HG03159 (cell line): ENCODE data around the gene LTF.

Source experiments
- ATAC-seq: cut with Tn5 transposase; IDR thresholded peaks from one replicate; pipeline ENCODE4 v1.9.1; 2021; ENCODE audit warnings: mild to moderate bottlenecking, moderate library complexity; ENCODE audit not compliant: unreplicated experiment

Gene LTF

DNA sequence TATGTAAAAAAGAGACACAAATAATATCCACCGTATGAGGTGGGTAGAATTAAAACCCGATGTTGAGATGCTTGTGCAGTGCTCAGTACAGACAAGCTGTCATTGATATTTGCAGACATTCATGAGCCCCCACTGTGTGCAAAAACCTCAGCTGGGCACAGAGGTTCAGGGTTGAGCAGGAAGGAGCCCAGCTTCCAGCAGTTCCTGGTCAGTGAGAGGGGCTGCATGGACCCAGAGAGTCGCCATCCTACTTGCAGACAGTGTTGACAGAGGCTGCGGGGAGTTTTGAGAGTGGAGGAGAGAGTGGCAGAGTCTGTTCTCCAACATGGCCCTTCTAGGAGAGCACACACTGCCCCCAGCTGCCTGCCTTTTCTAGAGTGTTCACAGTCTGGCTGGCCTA lies 6.1 kb upstream of the LTF start:
- ATAC-seq: no peak

DNA sequence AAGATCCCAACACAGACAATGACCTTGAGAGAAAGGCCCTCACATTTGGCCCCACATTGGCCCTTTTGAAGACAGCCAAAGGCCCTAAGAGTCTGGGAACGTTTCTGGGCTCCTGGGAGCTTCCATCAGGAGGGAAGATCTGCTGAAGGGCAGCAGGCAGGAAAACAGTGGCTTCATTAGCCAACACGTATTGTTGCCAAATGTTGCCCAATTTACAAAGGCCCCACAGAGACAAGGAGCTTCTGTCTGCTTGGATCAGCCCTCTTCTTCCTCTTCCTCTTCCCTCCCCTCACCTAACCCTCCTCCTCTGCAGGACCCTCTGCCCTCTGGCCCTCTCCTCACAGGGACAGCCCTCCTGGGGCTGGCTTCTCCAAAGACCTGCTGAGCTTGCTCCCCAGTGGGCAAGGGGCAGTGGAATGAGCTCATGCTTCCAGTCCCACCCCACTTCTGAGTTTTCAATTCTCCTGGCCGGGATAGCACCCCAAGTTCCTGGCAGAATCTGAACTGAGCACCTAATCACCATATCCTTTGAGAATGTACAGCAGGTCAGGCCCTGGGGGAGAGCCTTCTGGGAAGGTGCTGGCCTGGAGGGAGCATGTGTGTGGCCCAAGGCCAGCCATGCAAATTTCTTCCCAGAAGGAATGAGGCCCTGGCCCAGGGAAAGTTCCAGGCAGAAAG lies 5.1 kb upstream of the LTF start:
- no peak for ATAC-seq

DNA sequence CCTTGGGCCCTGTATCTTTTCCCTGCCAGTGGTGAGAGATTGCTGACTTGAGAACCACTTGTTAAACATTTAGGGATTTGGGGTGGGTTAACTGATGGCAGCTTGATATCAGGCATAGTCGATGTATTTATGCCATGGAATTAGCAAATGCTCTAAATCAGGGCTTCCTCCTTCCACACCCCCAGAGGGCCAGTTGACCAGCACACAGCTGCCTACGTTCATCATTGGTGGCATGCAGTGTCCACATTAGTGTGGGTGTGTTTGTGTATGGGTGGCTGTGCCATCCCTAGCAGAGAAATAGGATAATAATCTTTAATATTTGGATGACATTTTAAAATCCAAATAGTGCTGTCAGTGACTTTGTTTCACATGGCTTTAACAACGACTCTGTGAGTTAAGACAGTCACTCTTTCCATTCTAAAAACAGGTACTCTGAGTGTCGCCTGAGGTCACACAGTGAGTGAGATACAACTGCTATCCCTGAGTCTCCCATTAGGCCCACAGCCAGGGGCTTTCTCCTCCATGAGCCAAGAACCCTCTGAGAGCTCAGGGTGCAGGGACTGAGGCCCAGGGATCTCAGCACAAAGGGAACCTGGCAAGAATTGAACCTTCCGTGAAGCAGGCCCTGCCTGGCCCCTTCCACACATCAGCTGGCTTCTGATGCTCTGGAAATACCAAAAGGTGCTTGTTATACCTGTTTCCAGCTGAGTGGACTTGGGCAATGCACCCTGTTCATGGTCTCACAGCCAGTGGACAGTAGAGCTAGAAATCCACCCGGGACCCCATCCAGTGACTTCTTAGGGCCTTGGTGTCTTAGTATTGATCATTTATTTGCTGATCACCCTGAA lies 4.3 kb upstream of the LTF start:
- ATAC-seq: no peak

DNA sequence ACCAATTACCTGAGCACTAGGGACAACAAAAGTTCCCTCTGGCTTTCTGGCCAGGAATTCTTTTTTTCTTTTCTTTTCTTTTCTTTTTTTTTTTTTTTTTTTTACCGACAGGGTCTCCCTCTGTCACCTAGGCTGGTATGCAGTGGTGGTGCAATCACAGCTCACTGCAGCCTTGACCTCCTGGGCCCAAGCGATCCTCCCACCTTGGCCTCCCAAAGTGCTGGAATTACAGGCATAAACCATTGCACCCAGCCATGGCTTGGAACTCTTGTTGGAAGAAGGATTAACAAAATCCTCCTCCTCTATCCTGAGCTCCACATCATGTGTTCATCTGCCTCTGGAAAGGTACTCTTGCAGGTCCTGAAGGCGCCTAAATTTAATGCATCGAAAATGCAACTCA lies 2.9 kb upstream of the LTF start:
- no peak for ATAC-seq

DNA sequence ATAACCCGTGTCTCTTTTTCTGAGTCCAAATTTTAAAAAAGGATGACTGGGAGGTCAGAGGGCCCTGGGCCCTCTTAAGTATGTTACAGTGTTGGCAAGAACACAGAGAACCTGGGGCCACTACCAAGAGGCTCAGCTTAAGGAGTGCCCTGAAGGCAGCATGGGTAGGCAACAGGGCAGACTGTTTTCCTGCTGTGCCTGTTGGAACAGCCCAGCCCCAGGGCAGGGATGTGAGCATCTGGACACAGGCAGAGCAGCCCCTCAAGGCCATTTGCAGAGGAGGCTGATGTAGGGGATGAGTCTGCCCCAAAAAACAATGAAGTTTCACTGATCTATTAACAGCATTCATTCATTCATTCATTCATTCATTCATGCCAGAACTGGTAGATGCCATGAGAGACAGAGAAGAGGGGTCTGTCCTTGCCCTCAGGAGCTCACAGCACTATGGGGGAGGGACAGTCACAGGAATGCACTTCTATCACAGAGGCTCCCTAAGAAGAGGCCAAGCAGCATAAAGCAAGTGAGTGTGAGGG lies 2.2 kb upstream of the LTF start:
- ATAC-seq: no peak

DNA sequence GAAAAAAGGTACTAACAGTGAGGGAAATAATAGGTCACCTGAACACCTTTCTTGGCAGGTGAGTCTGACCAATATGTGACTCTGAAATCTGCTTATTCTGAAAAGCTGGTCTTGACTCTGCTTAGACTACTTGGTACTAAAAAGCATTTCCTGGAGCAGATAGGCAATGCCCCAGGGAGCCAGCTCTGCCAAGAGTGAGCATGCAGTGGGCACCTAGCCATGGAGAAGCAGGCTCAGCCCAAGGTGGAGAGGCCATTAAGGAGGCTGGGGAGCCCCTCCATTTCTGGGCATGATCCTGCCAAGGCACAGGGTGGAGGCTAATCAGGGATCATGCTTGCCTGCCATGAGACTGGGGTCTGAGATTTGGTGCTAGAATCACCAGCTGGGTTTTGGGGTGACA lies 1.6 kb upstream of the LTF start:
- ATAC-seq: no peak

DNA sequence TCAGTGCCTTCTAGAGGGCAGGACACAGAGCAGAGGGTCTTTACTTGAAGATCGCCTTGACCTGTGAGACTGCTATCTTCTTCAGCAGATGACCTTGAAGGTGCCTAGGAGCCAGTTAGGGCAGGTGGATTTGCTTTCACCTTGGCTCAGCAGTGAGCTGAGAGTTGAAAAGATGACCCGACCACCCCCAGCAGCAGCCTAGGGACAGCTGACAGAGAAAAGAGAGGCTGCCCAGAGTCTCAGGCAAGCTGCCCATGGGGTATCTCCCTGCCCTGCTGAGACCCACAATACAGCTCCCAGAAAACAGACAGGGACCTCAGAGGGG lies 453 bp upstream of the LTF start:
- no peak for ATAC-seq

DNA sequence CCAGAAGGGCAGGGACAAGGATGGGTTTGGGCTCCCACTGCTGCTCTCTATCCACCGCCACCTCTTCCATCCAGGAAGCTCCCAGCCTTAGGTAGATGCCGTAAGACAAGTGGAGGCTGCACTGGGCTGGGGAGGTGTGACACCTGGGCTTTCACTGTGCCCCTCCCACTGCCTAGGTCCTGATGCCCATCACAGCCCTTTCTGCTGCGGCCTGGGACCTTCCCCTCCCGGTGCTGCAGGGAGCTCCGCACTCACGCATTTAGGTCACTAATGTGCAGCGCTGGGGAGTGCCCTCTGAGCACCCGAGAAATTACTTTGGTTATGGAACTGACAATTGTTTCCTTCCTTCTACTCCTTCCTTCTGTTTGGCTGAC lies 850 bp downstream of the LTF start:
- ATAC-seq: no peak

DNA sequence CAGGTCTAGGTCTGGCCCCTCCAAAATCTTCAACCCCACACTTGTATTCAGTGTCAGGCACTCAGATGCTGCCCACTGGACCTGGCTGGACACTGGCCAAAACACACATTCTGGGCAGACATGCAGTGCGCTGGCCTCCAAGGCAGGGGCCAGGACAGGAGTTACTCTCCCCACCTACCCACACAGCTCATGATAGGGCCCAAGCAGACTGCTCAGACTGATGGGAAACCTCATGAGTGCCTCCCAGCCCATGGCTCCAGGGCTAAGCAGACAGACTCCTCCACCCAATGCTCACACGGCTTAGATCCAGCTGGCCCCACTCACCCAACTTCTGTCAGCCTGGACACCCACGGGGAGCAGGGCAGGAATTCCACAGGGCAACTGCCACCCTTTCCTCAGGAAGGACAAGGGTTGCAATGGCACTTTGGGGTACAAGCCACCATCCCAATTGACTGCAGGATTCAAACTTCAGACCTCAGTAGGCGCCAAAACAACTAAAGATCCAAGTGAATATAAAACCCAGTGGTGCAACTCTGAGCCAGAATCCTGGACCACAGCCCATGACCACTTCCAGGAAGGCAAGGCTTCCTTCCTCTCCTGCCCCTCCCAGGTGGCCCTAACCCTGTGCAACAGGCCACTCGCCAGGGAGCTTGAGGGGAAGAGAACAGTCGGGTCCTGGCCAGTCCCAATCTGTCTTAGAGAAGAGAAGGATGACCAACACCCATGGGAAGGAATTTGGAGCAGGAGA lies 1.4 kb downstream of the LTF start:
- no peak for ATAC-seq

DNA sequence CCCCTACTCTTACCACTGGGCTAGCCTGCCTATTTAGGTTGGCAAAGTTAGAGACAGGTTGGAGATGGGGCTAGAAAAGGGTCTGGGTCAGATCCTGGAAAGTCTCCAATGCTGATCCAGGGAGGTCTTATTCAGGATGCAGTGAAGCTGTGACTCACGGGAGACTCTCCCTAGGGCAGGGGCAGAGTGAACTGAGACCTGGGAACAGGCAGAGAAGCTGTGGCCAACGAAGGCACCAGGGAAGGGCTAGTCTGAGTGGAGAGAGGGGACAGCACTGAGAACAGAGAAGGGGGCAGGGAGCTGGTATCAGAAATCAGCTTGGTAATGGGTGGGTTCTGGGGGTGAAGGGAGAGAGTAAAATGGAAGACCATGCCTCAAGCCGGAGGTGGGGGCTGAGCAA lies 2.2 kb downstream of the LTF start:
- no peak for ATAC-seq

DNA sequence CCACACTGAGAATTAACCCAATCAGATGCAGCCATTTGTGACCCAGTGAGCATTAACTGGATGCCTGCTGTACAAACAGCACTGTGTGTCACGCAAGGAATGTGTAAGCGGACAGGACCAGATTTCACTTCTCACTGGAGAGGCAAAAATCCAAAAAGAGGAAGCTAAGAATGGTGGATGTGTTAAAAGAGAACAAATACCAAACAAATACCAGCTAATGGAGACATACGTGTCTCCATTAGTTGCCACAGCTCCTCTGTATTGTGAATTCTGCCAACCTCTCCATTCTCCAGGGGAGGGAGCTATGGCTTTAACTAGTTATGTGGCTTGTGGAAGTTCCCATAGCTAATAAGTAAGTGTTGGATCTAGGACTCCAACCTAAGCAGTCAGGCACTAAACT lies 2.6 kb downstream of the LTF start:
- ATAC-seq: no peak

DNA sequence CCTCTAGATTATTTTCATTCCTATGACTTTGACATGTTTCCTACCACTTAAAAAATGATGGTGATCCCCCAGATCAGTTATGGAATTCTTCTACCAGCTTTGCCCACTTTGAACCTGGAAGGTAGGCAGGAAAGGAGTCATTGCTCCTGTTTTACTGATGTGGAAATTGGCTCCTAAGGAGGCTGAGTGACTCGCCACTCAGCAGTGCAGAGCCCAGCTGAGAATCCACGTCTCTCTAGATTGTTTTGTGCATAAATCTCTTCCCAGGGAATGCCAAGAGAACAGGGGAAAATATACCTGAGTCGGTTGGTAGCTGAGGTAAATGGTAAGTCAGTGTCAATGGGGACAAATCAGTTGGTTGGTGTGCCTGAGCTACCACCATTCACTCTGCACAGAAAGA lies 4.7 kb downstream of the LTF start:
- ATAC-seq: no peak

DNA sequence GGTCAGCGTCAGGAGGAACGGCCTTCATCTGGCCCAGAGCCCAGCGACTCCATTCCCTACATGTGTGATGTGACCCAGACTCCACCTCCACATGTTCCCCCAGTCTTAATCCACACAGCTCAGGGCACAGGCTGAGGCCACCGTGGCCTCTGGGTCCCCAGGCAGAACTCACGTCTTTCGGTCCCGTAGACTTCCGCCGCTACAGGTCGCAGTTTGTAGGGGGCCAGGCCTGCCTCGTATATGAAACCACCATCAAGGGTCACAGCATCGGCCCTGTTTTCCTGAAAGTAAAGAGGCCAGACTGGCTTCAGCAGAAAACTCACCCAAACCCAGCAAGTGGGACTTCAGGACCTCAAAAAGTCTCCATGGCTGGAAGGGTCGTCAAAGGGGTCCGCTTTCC lies 8.6 kb downstream of the LTF start:
- ATAC-seq: no peak

DNA sequence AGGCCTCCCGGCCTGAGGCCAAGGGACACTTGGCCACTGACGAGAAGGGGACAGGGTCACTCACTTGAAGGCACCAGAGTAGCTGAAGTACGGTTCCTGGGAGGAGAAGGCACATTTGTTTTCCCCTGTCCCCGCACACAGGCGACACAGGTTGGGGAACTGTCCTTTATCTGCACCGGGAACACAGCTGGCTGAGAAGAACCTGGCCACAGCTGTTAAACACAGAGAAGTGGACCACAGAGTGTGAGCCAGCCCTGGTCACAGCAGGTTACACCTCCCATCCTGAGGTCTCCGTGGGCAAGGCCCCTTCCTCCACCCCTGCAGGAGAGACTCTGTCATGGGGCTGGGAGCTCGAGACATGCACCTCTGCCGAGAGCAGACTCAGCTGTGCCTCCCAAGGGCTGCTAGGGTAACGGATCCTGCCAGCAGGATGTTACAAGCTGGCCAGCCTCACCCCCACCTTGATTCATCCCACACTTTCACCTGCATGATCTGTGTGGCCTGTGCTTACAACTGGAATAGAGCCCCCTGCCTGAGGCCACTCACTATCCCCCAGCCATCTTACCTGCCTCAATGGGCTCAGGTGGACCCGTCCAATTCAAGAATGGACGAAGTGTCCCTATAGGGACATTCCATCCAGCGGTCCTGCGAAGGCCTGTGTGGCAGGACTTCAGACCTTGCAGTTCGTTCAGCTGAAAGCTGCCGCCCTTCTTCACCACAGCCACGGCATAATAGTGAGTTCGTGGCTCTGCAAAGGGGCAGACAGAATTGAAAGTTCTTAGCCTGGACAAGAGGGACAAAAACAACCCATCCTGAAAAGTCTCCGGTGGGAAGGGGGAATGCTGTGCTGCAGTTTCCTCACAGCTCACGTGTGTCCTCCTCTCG lies 9.2 kb downstream of the LTF start:
- ATAC-seq: no peak

DNA sequence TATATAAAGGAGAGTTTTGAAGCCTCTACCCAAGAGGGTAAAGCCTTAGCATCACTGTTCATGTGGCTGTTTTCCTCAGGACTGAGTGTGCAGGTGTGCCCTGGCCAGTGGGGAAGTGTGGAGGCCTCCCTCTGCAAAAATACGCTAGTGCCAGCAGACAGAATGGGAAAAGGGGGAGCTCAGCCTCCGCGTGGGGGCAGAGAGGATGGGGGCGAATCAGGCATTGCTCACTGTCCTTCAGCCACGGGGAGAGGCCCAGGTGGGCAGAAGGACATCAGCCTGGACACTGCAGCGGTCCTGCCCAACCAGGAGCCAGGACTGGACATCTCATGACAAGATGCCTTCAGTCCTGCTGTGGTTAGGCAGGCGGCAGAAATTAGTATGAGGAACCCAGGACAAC lies 10.1 kb downstream of the LTF start:
- no peak for ATAC-seq

DNA sequence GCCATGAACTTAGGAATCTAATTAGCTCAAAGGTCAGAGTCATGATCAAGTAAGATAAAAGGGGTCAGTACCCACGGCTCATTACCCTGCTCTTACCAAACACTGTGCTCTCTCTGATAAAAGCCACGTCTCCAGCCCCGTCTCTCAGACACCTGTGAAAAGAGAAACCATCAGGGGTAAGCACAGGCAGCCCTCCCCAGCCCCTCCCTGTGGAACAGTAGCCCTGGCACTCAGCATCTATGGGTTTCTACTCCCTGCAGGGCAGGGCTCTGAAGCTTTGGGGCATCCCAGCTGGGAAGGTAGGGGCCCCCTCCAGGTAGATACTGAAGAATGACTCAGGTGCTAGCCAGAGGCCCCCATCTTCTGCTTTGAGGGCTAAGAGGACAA lies 10.5 kb downstream of the LTF start:
- no peak for ATAC-seq

DNA sequence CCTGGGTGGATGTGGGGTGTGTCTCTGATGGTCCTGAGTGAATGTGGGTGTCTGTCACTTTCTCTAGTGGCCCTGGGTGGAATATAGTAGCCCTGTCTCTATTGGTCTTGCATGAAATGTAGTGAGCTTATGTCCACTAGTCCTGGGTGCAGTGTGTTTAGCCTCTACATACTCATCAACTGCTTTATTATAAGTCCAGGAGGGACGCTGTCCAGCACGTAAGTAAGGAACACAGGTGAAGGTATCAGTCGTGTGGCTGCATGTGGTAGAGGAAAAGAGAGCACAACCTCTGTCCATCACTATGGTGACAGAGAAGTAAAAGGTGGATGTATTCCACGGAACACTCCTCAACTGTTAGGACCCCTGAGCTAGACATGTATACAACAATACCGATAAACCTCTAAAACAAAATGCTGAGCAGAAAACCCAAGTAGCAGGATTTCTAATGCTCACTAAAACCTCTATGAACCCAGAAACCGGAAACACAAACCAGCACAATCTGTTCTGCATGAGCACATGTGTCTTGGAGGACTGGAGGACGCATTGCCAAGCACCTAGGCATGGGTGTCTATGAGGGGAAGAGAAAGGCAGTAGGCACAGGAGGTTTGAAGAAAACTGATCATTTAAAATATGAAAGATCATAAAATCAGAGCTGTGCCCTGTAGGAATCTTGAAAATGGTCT lies 11.0 kb downstream of the LTF start:
- ATAC-seq: no peak

DNA sequence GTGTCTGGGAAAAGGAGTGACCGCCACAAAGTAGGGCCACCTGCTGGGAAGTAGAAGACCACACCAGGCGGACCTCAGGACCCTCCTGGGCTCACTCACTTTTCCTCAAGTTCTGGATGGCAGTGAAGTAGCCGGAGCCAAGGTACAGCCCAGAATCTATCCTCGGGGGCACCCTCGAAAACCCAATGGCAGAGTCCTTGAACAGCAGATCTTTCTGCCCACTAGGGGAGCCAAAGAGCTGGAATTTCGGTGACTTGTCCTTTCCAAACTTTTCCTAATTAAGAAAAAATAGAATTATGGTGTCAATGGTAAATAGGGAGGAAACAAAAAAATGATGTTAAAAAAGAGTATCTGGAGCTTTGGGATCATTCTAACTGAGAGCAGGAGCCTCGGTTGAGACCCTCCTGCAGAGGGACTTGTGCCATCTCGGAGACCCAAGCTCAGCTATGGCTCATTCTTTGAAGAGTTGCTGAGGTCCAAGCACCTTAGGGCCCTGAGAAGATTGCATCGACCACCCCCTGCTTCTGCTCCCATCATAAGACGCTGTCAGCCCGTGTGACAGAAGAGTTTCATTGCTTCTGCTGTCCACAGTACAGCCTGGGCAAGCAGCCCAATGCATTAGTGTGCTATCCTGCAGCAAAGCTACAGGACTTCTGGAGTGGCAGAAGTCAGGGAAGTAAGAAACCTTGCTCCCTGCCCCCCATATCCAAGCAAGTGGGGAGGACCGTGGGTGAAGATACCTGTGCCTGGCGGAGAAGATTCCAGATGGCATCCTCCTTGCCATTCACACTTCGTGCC lies 14.8 kb downstream of the LTF start:
- no peak for ATAC-seq

DNA sequence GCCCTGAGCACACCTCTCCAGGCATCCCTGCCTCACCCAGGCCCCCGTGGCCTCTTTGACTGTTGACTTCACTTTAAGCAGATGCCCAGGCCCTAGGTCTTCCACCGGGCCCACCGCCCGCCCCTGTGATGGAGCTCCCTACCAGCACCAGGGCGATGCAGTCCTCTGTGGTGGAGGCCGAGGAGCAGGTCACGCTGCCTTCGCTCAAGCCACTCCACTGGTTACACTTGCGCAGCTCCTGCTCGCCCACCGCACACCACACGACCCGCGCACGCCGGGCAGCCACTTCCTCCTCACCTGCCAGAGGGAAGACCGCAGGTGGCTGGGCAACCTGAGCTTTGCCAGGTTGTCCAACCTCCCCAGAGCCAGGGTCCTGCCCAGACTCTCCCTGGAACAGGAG lies 16.0 kb downstream of the LTF start:
- ATAC-seq: no peak
